NB4 (cell line): ENCODE data around the gene PPL.

Source experiments
- DNase-seq: peaks from one replicate; pipeline ENCODE4 v3.0.0; 2010; ENCODE audit warnings: low read depth
- H3K4me3 ChIP-seq: one replicate; pipeline ENCODE4 v1.5.1; 2011; ENCODE audit warnings: mild to moderate bottlenecking, low read depth, low read length, moderate library complexity
- CTCF ChIP-seq: IDR thresholded peaks from one replicate; pipeline ENCODE4 v1.5.1; 2012; ENCODE audit warnings: low read depth, low read length
- MAX ChIP-seq: IDR thresholded peaks from 2 replicates; pipeline ENCODE4 v1.6.1; 2011; ENCODE audit warnings: low read depth, low read length
- MYC ChIP-seq: IDR thresholded peaks from 2 replicates; pipeline ENCODE4 v1.6.1; 2011; ENCODE audit warnings: low read depth, low read length
- POLR2A ChIP-seq: IDR thresholded peaks from 2 replicates; pipeline ENCODE4 v1.6.1; 2011; ENCODE audit warnings: mild to moderate bottlenecking; ENCODE audit not compliant: insufficient read length; ENCODE audit errors: extremely low read depth

PPL gene

GRCh38 chr16:4940719-4941118 is 3.8 kb upstream of the PPL start:
- no peak for DNase-seq
- TF ChIP-seq MAX (no peak), MYC (no peak), POLR2A (no peak), CTCF (no peak)

GRCh38 chr16:4938683-4939030 is 1.7 kb upstream of the PPL start:
- no peak for DNase-seq
- no peak for TF ChIP-seq POLR2A
- TF ChIP-seq MAX, result no peak
- TF ChIP-seq CTCF, result no peak
- no peak for TF ChIP-seq MYC
- H3K4me3 ChIP-seq, result no peak overlapping the region

More at GRCh38 chr16:4940719-4941118, 3.8 kb upstream of the PPL start:
- no peak overlapping the region for H3K4me3 ChIP-seq

GRCh38 chr16:4937782-4938682 is 1.1 kb upstream of the PPL start:
- no peak overlapping the region for H3K4me3 ChIP-seq
- no peak for DNase-seq
- TF ChIP-seq POLR2A, result no peak
- TF ChIP-seq CTCF, result no peak
- TF ChIP-seq MYC, result no peak
- no peak for TF ChIP-seq MAX

GRCh38 chr16:4936181-4936990 is 562 bp downstream of the PPL start:
- no peak for DNase-seq
- TF ChIP-seq POLR2A (no peak), MYC (no peak), CTCF (no peak), MAX (no peak)
- no peak overlapping the region for H3K4me3 ChIP-seq

- peak; percentile 80 for DNase-seq
- H3K4me3 ChIP-seq, result no peak overlapping the region
Measured at GRCh38 chr16:4935241-4935855, 1.6 kb downstream of the PPL start.

More at GRCh38 chr16:4935241-4935855, 1.6 kb downstream of the PPL start:
- no peak for TF ChIP-seq MAX
- no peak for TF ChIP-seq POLR2A
- TF ChIP-seq MYC, result no peak
